A549 (cell line): Measurements from ENCODE around the gene HRH2. TPM values are rescaled to one million over a fixed set of nuclear protein-coding genes. Genes with fewer than 3 reads are reported as not detected.

Experiments used
- ATAC-seq, 2 experiments: fragments of 200-7000 bp in 1 of 2; fragments of >200 bp in 1 of 2; cut with Nextera tagmentation in 1 of 2; cut with Tn5 transposase in 1 of 2; 3 replicates each; pipeline versions ENCODE4 v1.8.0 to v1.9.1; 2018 to 2020; ENCODE audit warnings: mild to moderate bottlenecking in 1 of 2, moderate library complexity in 1 of 2
- CTCF ChIA-PET: fragments of 300-600 bp; sonication (Branson Sonifier 250); formaldehyde crosslinking; extraction: SDS; loops from one replicate; lab custom pipeline; 2021; ENCODE audit warnings: antibody characterized with exemption, inconsistent platforms; lab: Yijun Ruan, JAX
- POLR2A ChIA-PET: fragments of 350-600 bp; formaldehyde crosslinking; extraction: SDS; loops from one replicate; lab custom pipeline; 2021; ENCODE audit warnings: antibody characterized with exemption, inconsistent platforms; lab: Yijun Ruan, JAX
- DNase-seq, 2 experiments: peaks; one replicate each; pipeline versions ENCODE4 v3.0.0 to v3.0.0-alpha.2; 2011 to 2016; ENCODE audit warnings: low read depth in 1 of 2, low spot score in 1 of 2
- FAIRE-seq: peaks from 2 replicates; lab custom pipeline; 2011; peaks lifted over from hg19 to GRCh38; lab: Jason Lieb, UNC
- H3K27ac ChIP-seq, 2 experiments: fragments of >200 bp; sonication (Bioruptor Twin); formaldehyde crosslinking; 3 replicates each; pipeline ENCODE4 v1.5.1; 2016 to 2017
- H3K4me1 ChIP-seq: fragments of >200 bp; sonication (Bioruptor Twin); formaldehyde crosslinking; 3 replicates; pipeline ENCODE4 v1.6.1; 2016
- H3K4me2 ChIP-seq: fragments of >200 bp; sonication (Bioruptor Twin); formaldehyde crosslinking; 3 replicates; pipeline ENCODE4 v1.6.1; 2016
- H3K4me3 ChIP-seq: fragments of >200 bp; sonication (Bioruptor Twin); formaldehyde crosslinking; 3 replicates; pipeline ENCODE4 v1.5.1; 2016
- H3K9me3 ChIP-seq: fragments of >200 bp; sonication (Bioruptor Twin); formaldehyde crosslinking; 3 replicates; pipeline ENCODE4 v1.6.1; 2016
- BCL3 ChIP-seq: fragments of >200 bp; sonication (Bioruptor Twin); formaldehyde crosslinking; IDR thresholded peaks from 3 replicates; pipeline ENCODE4 v1.6.1; 2016
- BHLHE40 ChIP-seq: IDR thresholded peaks from 2 replicates; pipeline ENCODE4 v1.6.1; 2012; ENCODE audit warnings: low read depth, low read length, inconsistent platforms
- EHF ChIP-seq: fragments of 250-450 bp; sonication (Bioruptor Pico); IDR thresholded peaks from 2 replicates; pipeline ENCODE4 v1.5.0; 2020; ENCODE audit warnings: mild to moderate bottlenecking
- ESRRA ChIP-seq: fragments of 150-350 bp; IDR thresholded peaks from 2 replicates; pipeline ENCODE4 v1.6.1; 2014; ENCODE audit warnings: mild to moderate bottlenecking, low read length, borderline replicate concordance
- FOSB ChIP-seq: fragments of 250-450 bp; sonication (Bioruptor Pico); IDR thresholded peaks from 2 replicates; pipeline ENCODE4 v1.5.0; 2020; ENCODE audit warnings: mild to moderate bottlenecking, moderate library complexity
- HMGXB4 ChIP-seq: fragments of 250-450 bp; sonication (Bioruptor Pico); IDR thresholded peaks from 2 replicates; pipeline ENCODE4 v1.5.0; 2021; ENCODE audit warnings: mild to moderate bottlenecking, moderate library complexity, borderline replicate concordance
- HOXB13 ChIP-seq: fragments of 250-450 bp; sonication (Bioruptor Pico); IDR thresholded peaks from 2 replicates; pipeline ENCODE4 v1.5.0; 2020; ENCODE audit warnings: low read depth, mild to moderate bottlenecking, moderate library complexity
- PHF8 ChIP-seq: fragments of 200-600 bp; sonication (generic); IDR thresholded peaks from 2 replicates; pipeline ENCODE4 v1.6.1; 2016; ENCODE audit warnings: low read depth, mild to moderate bottlenecking, antibody characterized with exemption, moderate library complexity, borderline replicate concordance
- POLR2AphosphoS2 ChIP-seq: conservative IDR thresholded peaks from 2 replicates; pipeline ENCODE4 v1.6.1; 2012; ENCODE audit warnings: low read length, improper control_type of control experiment, inconsistent platforms
- RNF2 ChIP-seq: fragments of 200-600 bp; sonication (generic); IDR thresholded peaks from 2 replicates; pipeline ENCODE4 v1.6.1; 2016; ENCODE audit warnings: low read depth, mild to moderate bottlenecking, antibody characterized with exemption, moderate library complexity, borderline replicate concordance
- SMC3 ChIP-seq: fragments of >200 bp; sonication (Bioruptor Twin); formaldehyde crosslinking; IDR thresholded peaks from 3 replicates; pipeline ENCODE4 v1.6.1; 2018; ENCODE audit warnings: inconsistent platforms
- TFCP2L1 ChIP-seq: fragments of 250-450 bp; sonication (Bioruptor Pico); IDR thresholded peaks from 2 replicates; pipeline ENCODE4 v1.5.0; 2021; ENCODE audit warnings: mild to moderate bottlenecking
- USF2 ChIP-seq: fragments of 450-650 bp; IDR thresholded peaks from 2 replicates; pipeline ENCODE4 v1.6.1; 2014; ENCODE audit warnings: antibody characterized with exemption
- ZC3H11A ChIP-seq: fragments of 450-650 bp; IDR thresholded peaks from 2 replicates; pipeline ENCODE4 v1.6.1; 2014; ENCODE audit warnings: antibody characterized with exemption, mild to moderate bottlenecking
- ZNF302 ChIP-seq: fragments of 250-450 bp; sonication (Bioruptor Pico); IDR thresholded peaks from 2 replicates; pipeline ENCODE4 v1.9.0; 2021; ENCODE audit warnings: inconsistent platforms, mild to moderate bottlenecking, moderate library complexity
- ZSCAN20 ChIP-seq: fragments of 250-450 bp; sonication (Bioruptor Pico); IDR thresholded peaks from 2 replicates; pipeline ENCODE4 v1.8.0; 2022; ENCODE audit warnings: mild to moderate bottlenecking, moderate library complexity
- WGBS: methylation state at CpG from one replicate; pipeline ENCODE4 v1.1.6; 2017; ENCODE audit errors: missing lambda C conversion rate; 5-methylcytosine and 5-hydroxymethylcytosine counted together
- polyA plus RNA-seq, 4 experiments: library from polyadenylated mRNA; depleted of rRNA in 3 of 4; stranded (reverse); fragments of >200 nt; fragmentation: RNase III in 1 of 4; extraction: RNeasy Plus Mini Kit Qiagen cat#74134 plus additional on column Dnase treatment in 1 of 4; gene quantifications; 2 replicates in 3 of 4; 3 replicates in 1 of 4; pipeline ENCODE4 v1.2.3, GENCODE V29; 2011 to 2017
- TF ChIP-seq, protein P1 (sequence below): fragments of 250-450 bp; sonication (Bioruptor Pico); IDR thresholded peaks from 2 replicates; pipeline ENCODE4 v1.5.0; 2020; ENCODE audit warnings: low read depth, mild to moderate bottlenecking, moderate library complexity

Gene HRH2
- polyA plus RNA-seq, 2 of the 4 experiments (the other 2 are of a cell fraction): 0.58 to 0.62 TPM

GRCh38 chr5:175738126-175738525 is 80.3 kb downstream of the HRH2 start:
- 0 out of 6 replicates have a peak, but pooled peaks of 1 of the 2 experiments have one; percentile 20 for ATAC-seq
- FAIRE-seq: no peak
- ChIA-PET POLR2A (no interaction called here), CTCF (interaction anchor here (0.6 to 6.9 kb wide), 2 partner anchors 7 to 1149 kb away, joined by 4 to 68 read pairs; no protein-coding TSS in a partner anchor)
- peaks cover 28% of the 10 kb centered on the region for H3K4me1 ChIP-seq
- no peak overlapping the region for H3K4me3 ChIP-seq
- no peak for TF ChIP-seq EHF
- no peak for TF ChIP-seq SMC3
- no peak for TF ChIP-seq BCL3
- TF ChIP-seq RNF2: no peak
- no peak for TF ChIP-seq TFCP2L1 (CRISPR knock-in tag)
- TF ChIP-seq ZNF302 (CRISPR knock-in tag): no peak
- TF ChIP-seq HMGXB4: no peak
- H3K27ac ChIP-seq: peak overlapping the region in 1 of 2 experiments; percentile 60; a peak in 3 of 6 replicates
- DNase-seq: no peak
- H3K9me3 ChIP-seq: peaks cover 5% of the 10 kb centered on the region; the same call in 1 of the 3 replicates
- H3K4me2 ChIP-seq: no peak overlapping the region
- 84% methylated on average over 4 of the region's 4 CpGs for WGBS

GRCh38 chr5:175738602-175739133 is 80.8 kb downstream of the HRH2 start:
- peaks cover 28% of the 10 kb centered on the region for H3K4me1 ChIP-seq
- no peak for TF ChIP-seq ESRRA
- TF ChIP-seq FOSB (CRISPR knock-in tag): no peak
- H3K4me2 ChIP-seq: no peak overlapping the region
- H3K4me3 ChIP-seq: no peak overlapping the region
- H3K27ac ChIP-seq: peak overlapping the region in 1 of 2 experiments; percentile 60; a peak in 3 of 6 replicates
- ChIA-PET POLR2A (no interaction called here), CTCF (interaction anchor here (6.9 kb wide), 1 partner anchor 8 kb away, joined by 68 read pairs; no protein-coding TSS in a partner anchor)
- no peak for FAIRE-seq
- 0 out of 6 replicates have a peak, but pooled peaks of 1 of the 2 experiments have one; percentile 47 for ATAC-seq
- no peak for DNase-seq
- H3K9me3 ChIP-seq: no peaks in the 10 kb centered on the region; the same call in 2 of the 3 replicates
- WGBS: 68% methylated on average over 11 of the region's 14 CpGs

- Histone ChIP-seq H3K27ac (peak overlapping the region in 1 of 2 experiments; percentile 45; a peak in 2 of 6 replicates), H3K4me3 (no peak overlapping the region), H3K9me3 (no peaks in the 10 kb centered on the region), H3K4me1 (peaks cover 40% of the 10 kb centered on the region), H3K4me2 (0 out of 3 replicates have a peak overlapping the region, but pooled peaks have one; percentile 11)
- FAIRE-seq (no peak), ATAC-seq (no peak), DNase-seq (peak in 1 of 2 experiments; percentile 21)
- ChIA-PET CTCF (interaction anchor here (6.9 kb wide), 1 partner anchor 9 kb away, joined by 68 read pairs; no protein-coding TSS in a partner anchor), POLR2A (no interaction called here)
- TF ChIP-seq ZSCAN20 (no peak), PHF8 (no peak), POLR2AphosphoS2 (no peak), HOXB13 (CRISPR knock-in tag) (no peak), ESRRA (no peak), USF2 (no peak), BHLHE40 (no peak), BCL3 (no peak), EHF (no peak), RNF2 (no peak), ZC3H11A (no peak)
- TF ChIP-seq, protein P1, sequence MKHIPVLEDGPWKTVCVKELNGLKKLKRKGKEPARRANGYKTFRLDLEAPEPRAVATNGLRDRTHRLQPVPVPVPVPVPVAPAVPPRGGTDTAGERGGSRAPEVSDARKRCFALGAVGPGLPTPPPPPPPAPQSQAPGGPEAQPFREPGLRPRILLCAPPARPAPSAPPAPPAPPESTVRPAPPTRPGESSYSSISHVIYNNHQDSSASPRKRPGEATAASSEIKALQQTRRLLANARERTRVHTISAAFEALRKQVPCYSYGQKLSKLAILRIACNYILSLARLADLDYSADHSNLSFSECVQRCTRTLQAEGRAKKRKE (CRISPR knock-in tag): no peak
- 78% methylated on average over 5 of the region's 5 CpGs for WGBS
Measured at GRCh38 chr5:175740014-175740413, 82.1 kb downstream of the HRH2 start.
